Left ventricle myocardium inferior (tissue), 1 donor: ENCODE data around the gene RAB26. TPM values are rescaled to one million over a fixed set of nuclear protein-coding genes. Genes with fewer than 3 reads are reported as not detected.
A peak's percentile ranks its signal among the peaks of the same experiment; 100 is the strongest.

Experiments used
- DNase-seq: peaks from one replicate; pipeline ENCODE4 v3.0.0-alpha.2; 2020
- H3K27ac ChIP-seq: fragments of 200-600 bp; replicated peaks from 2 replicates; pipeline ENCODE4 v1.8.0; 2021
- H3K27me3 ChIP-seq: fragments of 200-600 bp; 2 replicates; pipeline ENCODE4 v1.8.0; 2021; ENCODE audit warnings: low read depth
- H3K36me3 ChIP-seq: fragments of 200-600 bp; 2 replicates; pipeline ENCODE4 v1.8.0; 2021
- H3K4me1 ChIP-seq: fragments of 200-600 bp; 2 replicates; pipeline ENCODE4 v1.8.0; 2021
- H3K4me3 ChIP-seq: fragments of 200-600 bp; 2 replicates; pipeline ENCODE4 v1.8.0; 2021; ENCODE audit warnings: mild to moderate bottlenecking, moderate library complexity
- H3K9me3 ChIP-seq: fragments of 200-600 bp; replicated peaks from 2 replicates; pipeline ENCODE4 v1.8.0; 2021
- intact Hi-C: fragments of 100-400 bp; cut with micrococcal nuclease; formaldehyde crosslinking; loops from one replicate; pipeline ENCODE4 v1.11.0; 2022
- total RNA-seq: library from RNA; stranded (reverse); fragmentation: NEBNext Ultra II Directional; extraction: Animal tissue kit (Norgen Biotek cat#: 25700); gene quantifications from one replicate; pipeline ENCODE4 v1.2.1, GENCODE V29; 2021
- TF ChIP-seq, protein P1 (sequence below): fragments of 200-600 bp; IDR thresholded peaks from 2 replicates; pipeline ENCODE4 v1.8.0; 2021; ENCODE audit warnings: antibody characterized with exemption, mild to moderate bottlenecking, borderline replicate concordance
- donor health status: DM: no; HTN: yes; CAD: no; lungs with severe emphysema.

RAB26 gene
- total RNA-seq, 1 donor from 2014 or later = 1.7 TPM

DNA sequence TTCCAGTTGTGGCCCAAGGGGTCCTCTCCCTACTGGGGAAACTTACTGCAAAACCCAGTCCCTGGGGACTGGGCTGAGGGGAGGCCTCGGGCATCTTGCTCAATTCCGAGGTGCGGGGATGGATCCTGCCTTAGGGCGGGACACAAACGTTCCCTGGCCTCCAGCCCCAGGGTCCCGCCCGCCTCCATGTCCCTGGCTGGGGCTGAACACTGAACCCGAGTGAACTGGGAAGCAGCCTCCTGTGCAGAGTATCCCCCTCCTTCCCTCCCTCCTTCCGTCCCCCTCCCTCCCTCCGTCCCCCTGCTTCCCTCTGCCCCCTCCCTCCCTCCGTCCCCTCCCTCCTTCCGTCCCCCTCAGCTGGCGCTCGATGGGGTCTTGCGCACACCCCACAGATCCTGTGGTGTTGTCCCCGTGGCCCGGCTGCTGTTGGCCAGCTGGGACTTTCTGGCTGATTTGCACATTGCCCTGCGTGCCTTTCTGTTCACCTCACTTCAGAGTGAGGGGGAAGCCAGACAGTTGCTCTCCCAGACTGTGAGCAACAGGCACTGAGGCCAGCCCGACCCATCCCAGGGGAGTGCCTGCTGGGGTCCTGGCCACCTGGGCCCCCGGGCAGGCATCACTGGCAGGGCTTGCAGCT lies 12.6 kb downstream of the RAB26 start:
- no peaks in the 10 kb centered on the region for H3K27me3 ChIP-seq
- no peaks in the 10 kb centered on the region for H3K9me3 ChIP-seq
- TF ChIP-seq, protein P1, sequence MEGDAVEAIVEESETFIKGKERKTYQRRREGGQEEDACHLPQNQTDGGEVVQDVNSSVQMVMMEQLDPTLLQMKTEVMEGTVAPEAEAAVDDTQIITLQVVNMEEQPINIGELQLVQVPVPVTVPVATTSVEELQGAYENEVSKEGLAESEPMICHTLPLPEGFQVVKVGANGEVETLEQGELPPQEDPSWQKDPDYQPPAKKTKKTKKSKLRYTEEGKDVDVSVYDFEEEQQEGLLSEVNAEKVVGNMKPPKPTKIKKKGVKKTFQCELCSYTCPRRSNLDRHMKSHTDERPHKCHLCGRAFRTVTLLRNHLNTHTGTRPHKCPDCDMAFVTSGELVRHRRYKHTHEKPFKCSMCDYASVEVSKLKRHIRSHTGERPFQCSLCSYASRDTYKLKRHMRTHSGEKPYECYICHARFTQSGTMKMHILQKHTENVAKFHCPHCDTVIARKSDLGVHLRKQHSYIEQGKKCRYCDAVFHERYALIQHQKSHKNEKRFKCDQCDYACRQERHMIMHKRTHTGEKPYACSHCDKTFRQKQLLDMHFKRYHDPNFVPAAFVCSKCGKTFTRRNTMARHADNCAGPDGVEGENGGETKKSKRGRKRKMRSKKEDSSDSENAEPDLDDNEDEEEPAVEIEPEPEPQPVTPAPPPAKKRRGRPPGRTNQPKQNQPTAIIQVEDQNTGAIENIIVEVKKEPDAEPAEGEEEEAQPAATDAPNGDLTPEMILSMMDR = no peak
- peak overlapping the region; percentile 67 for H3K27ac ChIP-seq
- H3K4me3 ChIP-seq = peak overlapping the region; percentile 11
- intact Hi-C loops = no loop called here
- H3K36me3 ChIP-seq = peaks cover 5% of the 10 kb centered on the region
- H3K4me1 ChIP-seq = peaks cover 54% of the 10 kb centered on the region
- DNase-seq = peak; percentile 58

DNA sequence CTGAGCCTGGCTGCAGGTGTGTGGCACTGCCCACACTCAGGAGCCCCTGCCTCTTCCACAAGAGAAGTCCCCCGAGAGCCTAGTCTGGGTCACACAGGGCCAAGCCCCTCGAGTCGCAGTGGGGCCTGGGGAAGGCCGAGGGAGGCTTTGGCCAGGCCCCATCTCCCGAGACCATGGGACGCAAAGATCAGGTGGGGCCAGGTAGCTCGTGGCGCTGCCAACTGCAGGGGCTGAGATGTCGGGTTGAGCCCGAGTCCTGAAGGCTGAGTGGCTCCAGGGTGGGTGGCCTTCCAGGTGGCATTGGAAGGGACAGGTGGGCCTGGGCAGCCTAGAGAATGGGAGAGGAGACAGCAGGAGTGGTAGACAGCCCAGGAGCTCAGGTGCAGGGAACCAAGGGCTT lies 13.5 kb downstream of the RAB26 start:
- Histone ChIP-seq H3K4me3 (no peak overlapping the region), H3K27ac (peak overlapping the region; percentile 67), H3K4me1 (peaks cover 45% of the 10 kb centered on the region), H3K36me3 (peaks cover 13% of the 10 kb centered on the region), H3K27me3 (no peaks in the 10 kb centered on the region), H3K9me3 (no peaks in the 10 kb centered on the region)
- TF ChIP-seq, protein P1 = no peak
- DNase-seq = no peak
- intact Hi-C loops = no loop called here

DNA sequence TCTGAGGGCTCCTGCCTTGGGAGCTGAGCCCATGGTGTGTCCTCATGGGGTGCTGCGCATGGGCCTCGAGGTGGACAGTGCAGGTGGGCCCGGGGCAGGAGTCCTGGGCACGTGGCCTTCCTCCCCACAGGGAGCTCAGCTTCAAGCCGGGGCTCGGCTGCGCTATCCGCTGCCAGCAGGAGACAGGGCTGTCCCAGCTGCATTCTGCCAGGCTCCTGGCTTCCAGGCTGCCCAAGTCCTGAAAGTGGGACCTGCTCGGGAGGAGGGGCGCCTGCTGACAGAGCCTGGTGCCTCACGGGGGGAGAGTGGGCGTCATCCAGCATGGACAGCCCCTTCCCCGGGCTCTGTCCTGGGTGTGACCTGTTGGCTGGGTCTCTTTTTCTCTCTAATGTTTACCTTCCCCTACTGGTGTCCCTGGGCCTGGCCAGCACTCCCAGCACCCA lies 14.3 kb downstream of the RAB26 start:
- no peak for DNase-seq
- no peak overlapping the region for H3K4me3 ChIP-seq
- peaks cover 20% of the 10 kb centered on the region for H3K36me3 ChIP-seq
- TF ChIP-seq, protein P1 = no peak
- peaks cover 37% of the 10 kb centered on the region for H3K4me1 ChIP-seq
- H3K27ac ChIP-seq = no peak overlapping the region
- no peaks in the 10 kb centered on the region for H3K27me3 ChIP-seq
- H3K9me3 ChIP-seq = no peaks in the 10 kb centered on the region
- intact Hi-C loops = no loop called here

DNA sequence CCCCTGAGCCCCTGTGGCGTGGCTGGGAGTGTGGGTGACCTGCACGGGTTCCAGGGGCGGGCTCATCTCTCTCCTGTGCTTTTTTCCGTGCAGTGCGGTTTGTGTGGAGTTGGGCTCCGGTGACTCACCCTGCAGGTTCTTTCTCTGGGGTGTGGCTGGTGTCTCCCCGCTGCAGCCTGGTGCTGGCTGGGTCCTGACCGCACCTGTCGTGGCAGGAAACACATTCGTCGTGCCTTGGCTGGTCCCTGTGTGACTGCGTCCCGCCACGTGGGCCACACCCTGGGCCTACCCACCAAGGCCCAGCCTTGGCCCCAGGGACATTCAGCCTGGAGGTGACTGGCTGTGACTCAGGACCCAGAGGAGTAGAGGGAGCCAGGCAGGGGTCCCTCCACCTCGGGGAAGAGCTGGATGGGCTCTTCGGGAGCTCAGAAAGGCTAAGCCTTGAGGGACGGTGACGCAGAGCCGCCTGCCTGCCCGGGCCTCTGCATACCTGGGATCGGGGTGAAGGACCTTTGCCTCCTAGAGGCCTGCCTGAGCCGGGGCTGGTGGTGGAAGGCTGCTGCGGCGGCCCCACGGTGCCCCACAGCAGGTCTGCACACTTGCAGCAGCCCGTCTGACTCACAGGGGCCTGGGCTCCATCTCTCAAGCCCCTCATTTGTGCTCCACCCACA lies 14.9 kb downstream of the RAB26 start:
- Histone ChIP-seq H3K4me3 (no peak overlapping the region), H3K4me1 (peaks cover 31% of the 10 kb centered on the region), H3K9me3 (no peaks in the 10 kb centered on the region), H3K27me3 (no peaks in the 10 kb centered on the region), H3K36me3 (peaks cover 23% of the 10 kb centered on the region), H3K27ac (no peak overlapping the region)
- DNase-seq = no peak
- TF ChIP-seq, protein P1 = no peak
- intact Hi-C loops = no loop called here

DNA sequence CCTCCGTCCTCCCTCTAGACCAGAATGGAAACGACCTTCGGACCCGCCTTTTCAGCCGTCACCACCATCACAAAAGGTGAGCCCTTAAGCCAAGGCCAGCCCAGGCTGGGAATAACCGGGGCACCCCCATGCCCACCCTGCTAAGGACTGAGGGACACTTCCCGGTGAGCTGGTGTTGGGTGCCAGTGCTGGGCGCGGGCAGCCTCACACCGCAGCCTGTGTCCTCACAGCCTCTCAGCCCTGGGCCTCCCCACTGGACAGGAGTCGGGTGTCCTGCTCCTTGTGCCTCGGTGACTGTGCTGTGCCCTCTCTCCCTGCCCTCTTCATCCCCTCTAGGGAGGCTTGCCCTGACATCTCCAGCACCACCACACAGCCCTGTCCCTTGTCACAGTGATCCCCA lies 17.4 kb downstream of the RAB26 start:
- Histone ChIP-seq H3K27me3 (no peaks in the 10 kb centered on the region), H3K9me3 (no peaks in the 10 kb centered on the region), H3K36me3 (peaks cover 26% of the 10 kb centered on the region), H3K4me1 (peaks cover 7% of the 10 kb centered on the region), H3K4me3 (no peak overlapping the region), H3K27ac (no peak overlapping the region)
- no peak for DNase-seq
- TF ChIP-seq, protein P1 = no peak
- intact Hi-C loops = no loop called here
